ENCODE data around the gene PPARG.

Gene PPARG

DNA sequence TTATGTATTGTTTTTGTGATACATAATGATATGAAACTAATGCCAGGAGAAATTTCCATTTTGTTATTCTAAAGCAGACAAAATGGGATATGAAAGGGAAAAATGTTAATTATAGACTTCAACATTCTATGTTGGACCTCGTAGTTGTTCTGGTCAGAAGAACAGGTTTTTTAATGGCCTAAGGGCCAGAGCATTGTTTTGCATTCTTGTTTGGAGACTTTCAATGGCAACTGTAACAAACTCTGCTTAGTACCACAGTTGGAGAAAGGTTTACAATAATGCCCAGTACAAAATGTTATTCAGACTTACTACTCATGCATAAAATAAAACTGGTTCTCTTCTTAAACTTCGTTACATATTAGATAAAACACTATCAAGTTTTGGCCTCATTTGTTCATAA is 12.2 kb downstream of the PPARG start:
- no peak for DNase-seq (ENCODE audit: insufficient read length)
- no peak for FAIRE-seq
- TF ChIP-seq POLR2AphosphoS5 (IDR thresholded peaks at IDR 0.05; ENCODE audit: low read depth, low read length) (no peak), POLR2A (IDR thresholded peaks at IDR 0.05; ENCODE audit: low read depth, low read length) (no peak), TAF1 (IDR thresholded peaks at IDR 0.05; ENCODE audit: borderline replicate concordance, low read depth, low read length) (no peak)

DNA sequence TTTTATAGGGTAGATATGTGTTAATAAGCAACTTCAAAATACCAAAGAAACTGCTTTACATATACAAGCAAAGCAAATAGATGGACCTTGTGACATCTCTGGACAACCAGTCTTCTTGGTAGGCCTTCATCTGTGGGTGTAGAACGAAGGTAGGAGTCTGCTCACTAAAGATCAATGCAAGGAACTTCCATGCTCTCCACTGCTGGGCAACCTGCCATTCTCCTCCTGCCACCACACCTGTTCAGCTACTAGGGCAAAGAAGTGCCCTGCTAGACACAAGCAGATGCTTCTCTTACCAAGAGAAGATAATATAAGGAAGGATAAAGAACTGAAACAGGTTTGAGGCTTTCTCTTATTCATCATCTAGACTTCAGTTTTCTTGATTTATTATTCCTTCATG is 12.6 kb downstream of the PPARG start:
- DNase-seq (ENCODE audit: insufficient read length) (no peak), FAIRE-seq (no peak)
- TF ChIP-seq POLR2AphosphoS5 (IDR thresholded peaks at IDR 0.05; ENCODE audit: low read depth, low read length) = no peak
- TF ChIP-seq POLR2A (IDR thresholded peaks at IDR 0.05; ENCODE audit: low read depth, low read length) = no peak
- TF ChIP-seq TAF1 (IDR thresholded peaks at IDR 0.05; ENCODE audit: borderline replicate concordance, low read depth, low read length) = no peak

DNA sequence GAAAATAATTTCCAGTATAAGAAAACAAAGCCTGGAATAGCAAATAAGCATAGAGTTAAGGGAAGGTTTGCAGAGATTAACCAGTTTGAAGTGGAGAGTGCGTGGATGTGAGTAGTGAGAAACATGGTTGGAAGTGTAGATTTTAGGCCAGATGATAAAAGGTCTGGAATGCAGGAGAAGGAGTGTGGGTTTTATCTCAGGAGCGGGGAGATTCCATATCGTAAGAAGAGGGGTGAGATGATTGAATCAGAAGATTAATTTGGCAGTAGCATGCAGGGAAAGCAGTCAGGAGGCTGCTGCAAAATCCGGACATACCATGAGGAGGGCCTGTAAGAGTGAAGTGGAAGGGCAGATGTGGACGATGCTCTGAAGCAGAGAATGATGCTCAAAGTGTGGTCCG is 13.7 kb downstream of the PPARG start:
- DNase-seq (ENCODE audit: insufficient read length) = no peak
- no peak for FAIRE-seq
- no peak for TF ChIP-seq TAF1 (IDR thresholded peaks at IDR 0.05; ENCODE audit: borderline replicate concordance, low read depth, low read length)
- no peak for TF ChIP-seq POLR2AphosphoS5 (IDR thresholded peaks at IDR 0.05; ENCODE audit: low read depth, low read length)
- no peak for TF ChIP-seq POLR2A (IDR thresholded peaks at IDR 0.05; ENCODE audit: low read depth, low read length)

- TF ChIP-seq POLR2A (IDR thresholded peaks at IDR 0.05; ENCODE audit: low read depth, low read length) (no peak), TAF1 (IDR thresholded peaks at IDR 0.05; ENCODE audit: borderline replicate concordance, low read depth, low read length) (no peak), POLR2AphosphoS5 (IDR thresholded peaks at IDR 0.05; ENCODE audit: low read depth, low read length) (no peak)
- no peak for FAIRE-seq
- no peak for DNase-seq (ENCODE audit: insufficient read length)
These were observed 14.7 kb downstream of the PPARG start for GRCh38 chr3:12303534-12303933.

GRCh38 chr3:12303993-12304392 is 15.1 kb downstream of the PPARG start:
- TF ChIP-seq TAF1 (IDR thresholded peaks at IDR 0.05; ENCODE audit: borderline replicate concordance, low read depth, low read length) = no peak
- no peak for TF ChIP-seq POLR2A (IDR thresholded peaks at IDR 0.05; ENCODE audit: low read depth, low read length)
- no peak for TF ChIP-seq POLR2AphosphoS5 (IDR thresholded peaks at IDR 0.05; ENCODE audit: low read depth, low read length)
- FAIRE-seq = no peak
- no peak for DNase-seq (ENCODE audit: insufficient read length)

DNA sequence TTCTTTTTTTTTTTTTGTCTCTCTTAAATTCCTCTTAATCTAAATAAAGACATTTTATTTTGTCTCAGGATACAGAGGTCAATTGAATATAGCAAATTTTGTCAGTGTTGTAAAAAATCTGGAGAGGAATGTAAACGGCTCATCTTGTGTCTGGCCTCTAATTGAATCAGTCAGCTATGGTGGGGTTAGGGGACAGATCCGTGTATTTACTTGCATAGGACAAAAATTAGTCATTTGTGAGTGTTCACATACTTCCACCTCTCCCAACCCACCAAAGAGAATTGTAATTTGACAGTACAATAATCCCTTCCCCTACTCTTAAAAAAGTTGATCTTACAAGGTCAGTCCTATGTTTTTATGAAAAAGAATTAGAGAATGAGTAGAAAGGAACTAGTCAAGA is 18.3 kb downstream of the PPARG start:
- no peak for FAIRE-seq
- TF ChIP-seq POLR2A (IDR thresholded peaks at IDR 0.05; ENCODE audit: low read depth, low read length) (no peak), POLR2AphosphoS5 (IDR thresholded peaks at IDR 0.05; ENCODE audit: low read depth, low read length) (no peak), TAF1 (IDR thresholded peaks at IDR 0.05; ENCODE audit: borderline replicate concordance, low read depth, low read length) (no peak)
- DNase-seq (ENCODE audit: insufficient read length) = no peak

DNA sequence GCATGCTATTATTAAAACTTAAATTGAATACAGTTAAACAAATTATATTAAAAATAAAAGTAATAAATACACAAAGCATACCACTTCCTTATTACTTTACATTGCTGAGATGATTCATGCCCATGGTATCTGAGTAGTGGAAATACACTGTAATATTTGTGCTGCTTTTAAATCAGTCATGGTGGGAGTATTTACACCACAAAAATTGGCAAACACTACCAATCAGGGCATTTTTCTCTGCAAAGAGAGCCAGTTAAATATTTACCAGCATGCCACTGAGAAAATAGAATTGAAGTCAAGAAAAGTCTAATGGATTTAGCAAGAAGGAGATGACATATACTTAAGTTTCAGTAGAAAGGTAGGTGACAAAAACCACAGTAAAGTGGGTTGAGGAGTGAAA is 19.6 kb downstream of the PPARG start:
- TF ChIP-seq POLR2A (IDR thresholded peaks at IDR 0.05; ENCODE audit: low read depth, low read length) = no peak
- TF ChIP-seq TAF1 (IDR thresholded peaks at IDR 0.05; ENCODE audit: borderline replicate concordance, low read depth, low read length) = no peak
- no peak for TF ChIP-seq POLR2AphosphoS5 (IDR thresholded peaks at IDR 0.05; ENCODE audit: low read depth, low read length)
- FAIRE-seq (no peak), DNase-seq (ENCODE audit: insufficient read length) (no peak)

DNA sequence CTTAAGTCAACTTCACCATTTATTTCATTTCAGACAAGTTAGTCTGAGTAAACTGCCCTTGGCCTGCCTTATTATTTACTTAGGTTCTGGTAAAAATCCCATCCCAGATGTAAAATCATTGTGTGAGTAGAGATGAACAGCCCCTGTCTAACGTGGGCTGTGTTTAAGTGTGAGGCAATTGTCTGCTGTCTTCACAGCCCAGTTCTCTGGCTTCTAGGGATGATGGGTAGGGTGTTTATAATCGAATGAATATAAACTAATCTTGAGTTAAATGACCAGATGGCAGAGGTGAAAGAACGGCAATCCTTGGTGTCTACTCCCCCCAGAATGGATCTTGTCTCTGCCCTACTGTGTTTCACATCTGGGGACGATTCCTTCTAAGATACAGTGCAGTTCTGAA is 20.8 kb downstream of the PPARG start:
- DNase-seq (ENCODE audit: insufficient read length) (no peak), FAIRE-seq (no peak)

DNA sequence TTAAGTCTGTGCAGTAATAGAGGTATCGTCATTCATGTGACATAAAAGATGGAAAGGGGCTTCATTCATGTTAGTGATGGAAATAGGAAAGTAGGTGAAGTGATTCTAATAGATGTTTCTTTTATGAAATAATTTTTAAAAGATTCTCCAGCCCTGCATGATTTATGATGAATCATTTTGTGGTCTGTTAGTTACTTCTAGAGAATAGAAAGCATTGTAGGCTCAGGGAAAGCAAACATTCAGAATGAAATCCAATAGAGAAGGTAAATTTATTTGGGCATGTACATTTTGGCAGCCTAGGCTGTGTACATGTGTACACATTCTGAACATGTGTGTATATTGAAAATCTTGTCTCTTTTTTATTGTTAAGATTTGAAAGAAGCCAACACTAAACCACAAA is 23.1 kb downstream of the PPARG start:
- FAIRE-seq = no peak
- TF ChIP-seq POLR2AphosphoS5 (IDR thresholded peaks at IDR 0.05; ENCODE audit: low read depth, low read length) = no peak
- no peak for TF ChIP-seq TAF1 (IDR thresholded peaks at IDR 0.05; ENCODE audit: borderline replicate concordance, low read depth, low read length)
- TF ChIP-seq POLR2A (IDR thresholded peaks at IDR 0.05; ENCODE audit: low read depth, low read length) = no peak
- no peak for DNase-seq (ENCODE audit: insufficient read length)

More for the DNA sequence above, 20.8 kb downstream of the PPARG start:
- TF ChIP-seq TAF1 (IDR thresholded peaks at IDR 0.05; ENCODE audit: borderline replicate concordance, low read depth, low read length) = no peak
- TF ChIP-seq POLR2AphosphoS5 (IDR thresholded peaks at IDR 0.05; ENCODE audit: low read depth, low read length) = no peak
- no peak for TF ChIP-seq POLR2A (IDR thresholded peaks at IDR 0.05; ENCODE audit: low read depth, low read length)

DNA sequence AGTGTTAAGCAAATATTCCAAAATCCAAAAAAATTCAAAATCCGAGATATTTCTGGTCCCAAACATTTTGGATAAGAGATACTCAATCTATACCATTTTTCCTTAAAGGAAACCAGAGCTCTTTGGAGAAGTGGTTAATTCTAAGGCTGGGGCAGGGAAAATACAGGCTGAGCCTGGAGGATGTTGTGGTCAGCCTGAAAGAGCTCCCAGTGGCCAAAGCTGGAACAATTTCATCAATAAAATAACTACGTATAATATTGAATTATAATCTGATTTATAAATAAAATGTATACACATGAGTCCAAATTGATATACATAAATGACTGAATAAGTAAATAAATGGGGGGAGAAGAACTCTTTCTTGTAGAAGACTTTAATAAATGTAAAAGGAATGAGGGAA is 24.6 kb downstream of the PPARG start:
- FAIRE-seq (no peak), DNase-seq (ENCODE audit: insufficient read length) (no peak)
- TF ChIP-seq POLR2AphosphoS5 (IDR thresholded peaks at IDR 0.05; ENCODE audit: low read depth, low read length) (no peak), TAF1 (IDR thresholded peaks at IDR 0.05; ENCODE audit: borderline replicate concordance, low read depth, low read length) (no peak)

GRCh38 chr3:12316253-12316652 is 27.4 kb downstream of the PPARG start:
- FAIRE-seq (no peak), DNase-seq (ENCODE audit: insufficient read length) (no peak)
- TF ChIP-seq TAF1 (IDR thresholded peaks at IDR 0.05; ENCODE audit: borderline replicate concordance, low read depth, low read length) (no peak), POLR2AphosphoS5 (IDR thresholded peaks at IDR 0.05; ENCODE audit: low read depth, low read length) (no peak), POLR2A (IDR thresholded peaks at IDR 0.05; ENCODE audit: low read depth, low read length) (no peak)

GRCh38 chr3:12316729-12317351 is 28.0 kb downstream of the PPARG start:
- TF ChIP-seq POLR2A (IDR thresholded peaks at IDR 0.05; ENCODE audit: low read depth, low read length) (no peak), POLR2AphosphoS5 (IDR thresholded peaks at IDR 0.05; ENCODE audit: low read depth, low read length) (no peak), TAF1 (IDR thresholded peaks at IDR 0.05; ENCODE audit: borderline replicate concordance, low read depth, low read length) (no peak)

More at GRCh38 chr3:12316729-12317351, 28.0 kb downstream of the PPARG start:
- DNase-seq (ENCODE audit: insufficient read length) (no peak), FAIRE-seq (no peak)
